NCI-H2029 treated with DMSO at 0.1 percent for 48 hours (cell line): Measurements from ENCODE around the gene GIPR.

ENCODE experiments used
- DNase-seq: peaks from one replicate; lab custom pipeline; 2025; lab: John Stamatoyannopoulos, UW

GIPR gene

GRCh38 chr19:45730368-45731288 lies 62.6 kb downstream of the GIPR start, which contains the start of gene FBXO46:
TSS of gene FBXO46 (minus strand) at chr19:45730896. CDS start at chr19:45713495, 17,401 bp downstream.
- DNase-seq: peak; percentile 94
